ENCODE results near the gene MRPL21.

DNA sequence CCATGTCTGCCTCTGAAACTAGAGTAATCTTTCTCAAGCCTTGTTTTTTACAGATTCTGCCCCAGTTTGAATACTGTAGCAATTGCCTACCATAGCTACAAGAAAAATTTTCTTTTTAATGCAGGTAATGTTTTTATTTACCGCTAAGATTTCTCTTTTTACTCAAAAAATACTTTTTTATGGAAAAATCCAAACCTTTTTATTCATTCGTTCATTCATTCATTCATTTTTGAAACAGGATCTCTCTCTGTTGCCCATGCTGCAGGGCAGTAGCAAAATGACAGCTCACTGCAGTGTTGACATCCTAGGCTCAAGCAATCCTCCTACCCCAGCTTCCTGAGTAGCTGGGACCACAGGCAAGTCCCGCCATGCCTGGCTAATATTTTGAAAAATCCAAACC is 59.3 kb downstream of the MRPL21 start:
- TF ChIP-seq, protein P1, sequence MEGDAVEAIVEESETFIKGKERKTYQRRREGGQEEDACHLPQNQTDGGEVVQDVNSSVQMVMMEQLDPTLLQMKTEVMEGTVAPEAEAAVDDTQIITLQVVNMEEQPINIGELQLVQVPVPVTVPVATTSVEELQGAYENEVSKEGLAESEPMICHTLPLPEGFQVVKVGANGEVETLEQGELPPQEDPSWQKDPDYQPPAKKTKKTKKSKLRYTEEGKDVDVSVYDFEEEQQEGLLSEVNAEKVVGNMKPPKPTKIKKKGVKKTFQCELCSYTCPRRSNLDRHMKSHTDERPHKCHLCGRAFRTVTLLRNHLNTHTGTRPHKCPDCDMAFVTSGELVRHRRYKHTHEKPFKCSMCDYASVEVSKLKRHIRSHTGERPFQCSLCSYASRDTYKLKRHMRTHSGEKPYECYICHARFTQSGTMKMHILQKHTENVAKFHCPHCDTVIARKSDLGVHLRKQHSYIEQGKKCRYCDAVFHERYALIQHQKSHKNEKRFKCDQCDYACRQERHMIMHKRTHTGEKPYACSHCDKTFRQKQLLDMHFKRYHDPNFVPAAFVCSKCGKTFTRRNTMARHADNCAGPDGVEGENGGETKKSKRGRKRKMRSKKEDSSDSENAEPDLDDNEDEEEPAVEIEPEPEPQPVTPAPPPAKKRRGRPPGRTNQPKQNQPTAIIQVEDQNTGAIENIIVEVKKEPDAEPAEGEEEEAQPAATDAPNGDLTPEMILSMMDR (IDR thresholded peaks at IDR 0.05; ENCODE audit: low read length): no peak
- TF ChIP-seq EZH2phosphoT487 (IDR thresholded peaks at IDR 0.05; ENCODE audit: low read length): no peak

Measured in MM.1S (cell line).